ENCODE data around the gene AQP9.

Gene AQP9

DNA sequence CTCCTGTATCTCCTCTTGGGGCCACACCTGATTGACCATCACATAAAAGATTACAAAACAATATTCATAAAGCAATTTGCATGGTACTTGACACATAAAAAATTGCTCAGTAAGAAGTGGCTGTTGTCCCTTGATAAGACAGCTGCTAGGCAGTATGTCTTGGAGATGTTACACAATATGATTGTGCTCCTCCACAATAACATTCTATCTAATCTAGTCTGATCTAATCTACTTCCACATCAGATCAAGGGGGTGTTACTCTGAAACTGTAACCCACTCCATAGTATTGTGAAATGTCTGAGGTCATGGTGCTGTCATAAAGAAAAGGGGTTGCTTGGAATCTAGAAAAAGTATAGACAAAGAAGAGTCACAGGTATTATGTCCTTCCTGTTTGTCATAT is 23.4 kb upstream of the AQP9 start:
- Histone ChIP-seq H3K9me3 (ENCODE audit: control insufficient read depth in 5 of 5, low read length in 5 of 5) (no peaks in the 10 kb centered on the region), H3K36me3 (ENCODE audit: control insufficient read depth in 5 of 5, insufficient read depth in 5 of 5, low read length in 5 of 5) (no peaks in the 10 kb centered on the region), H3K4me3 (ENCODE audit: low read depth in 1 of 5, low read length in 5 of 5) (no peak overlapping the region), H3K4me1 (ENCODE audit: control insufficient read depth in 5 of 5, insufficient read depth in 5 of 5, low read length in 5 of 5) (no peaks in the 10 kb centered on the region), H3K27ac (ENCODE audit: low read depth, low read length) (no peak overlapping the region), H3K27me3 (ENCODE audit: control insufficient read depth in 5 of 5, insufficient read depth in 4 of 5, low read length in 5 of 5) (peaks cover 0 to 4% (median 0%) of the 10 kb centered on the region in 5 donors), H3K9ac (ENCODE audit: low read length in 5 of 5) (no peak overlapping the region)

DNA sequence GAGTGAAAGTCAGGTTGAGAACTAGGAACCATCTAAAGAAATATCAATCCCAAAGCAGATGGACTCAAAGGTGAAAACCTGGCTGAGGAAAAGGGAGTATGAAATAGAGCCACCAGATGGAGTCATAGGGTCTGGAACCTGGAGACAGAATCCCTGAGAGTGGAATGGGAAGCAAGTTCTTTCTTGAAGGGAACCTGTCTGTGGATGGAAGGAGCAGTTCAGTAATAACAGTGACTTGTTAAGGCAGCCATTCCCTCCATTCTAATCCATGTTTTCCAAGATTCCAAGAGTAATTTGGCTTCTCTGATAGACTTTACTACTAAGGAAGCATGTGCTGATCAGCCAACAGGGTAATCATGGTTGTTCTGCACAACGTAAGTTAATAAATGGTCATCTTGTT is 22.5 kb upstream of the AQP9 start:
- Histone ChIP-seq H3K9me3 (ENCODE audit: control insufficient read depth in 5 of 5, low read length in 5 of 5) (no peaks in the 10 kb centered on the region), H3K36me3 (ENCODE audit: control insufficient read depth in 5 of 5, insufficient read depth in 5 of 5, low read length in 5 of 5) (no peaks in the 10 kb centered on the region), H3K27ac (ENCODE audit: low read depth, low read length) (no peak overlapping the region), H3K4me3 (ENCODE audit: low read depth in 1 of 5, low read length in 5 of 5) (no peak overlapping the region), H3K27me3 (ENCODE audit: control insufficient read depth in 5 of 5, insufficient read depth in 4 of 5, low read length in 5 of 5) (no peaks in the 10 kb centered on the region), H3K4me1 (ENCODE audit: control insufficient read depth in 5 of 5, insufficient read depth in 5 of 5, low read length in 5 of 5) (no peaks in the 10 kb centered on the region), H3K9ac (ENCODE audit: low read length in 5 of 5) (no peak overlapping the region)

DNA sequence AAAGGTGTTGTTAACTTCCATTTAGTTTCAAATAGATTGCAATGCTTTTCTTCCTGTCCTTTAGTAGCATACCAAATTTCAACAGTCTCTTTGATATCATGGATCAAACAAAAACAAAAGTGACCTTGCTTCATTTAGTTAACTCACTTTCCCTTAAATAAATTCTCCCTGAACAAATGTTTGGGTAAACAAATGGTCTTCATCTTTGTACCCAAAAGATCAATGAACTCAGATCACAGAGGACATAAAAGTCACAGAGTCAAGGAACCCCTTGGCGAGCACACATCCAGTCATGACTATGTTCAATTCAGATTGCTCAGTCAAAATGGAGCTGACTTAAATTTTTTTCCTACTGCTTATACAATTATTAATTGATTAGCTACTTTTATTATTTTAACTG is 20.6 kb upstream of the AQP9 start:
- Histone ChIP-seq H3K27me3 (ENCODE audit: control insufficient read depth in 5 of 5, insufficient read depth in 4 of 5, low read length in 5 of 5) (no peaks in the 10 kb centered on the region), H3K4me1 (ENCODE audit: control insufficient read depth in 5 of 5, insufficient read depth in 5 of 5, low read length in 5 of 5) (no peaks in the 10 kb centered on the region), H3K4me3 (ENCODE audit: low read depth in 1 of 5, low read length in 5 of 5) (no peak overlapping the region), H3K9ac (ENCODE audit: low read length in 5 of 5) (no peak overlapping the region), H3K27ac (ENCODE audit: low read depth, low read length) (no peak overlapping the region), H3K36me3 (ENCODE audit: control insufficient read depth in 5 of 5, insufficient read depth in 5 of 5, low read length in 5 of 5) (no peaks in the 10 kb centered on the region), H3K9me3 (ENCODE audit: control insufficient read depth in 5 of 5, low read length in 5 of 5) (no peaks in the 10 kb centered on the region)

DNA sequence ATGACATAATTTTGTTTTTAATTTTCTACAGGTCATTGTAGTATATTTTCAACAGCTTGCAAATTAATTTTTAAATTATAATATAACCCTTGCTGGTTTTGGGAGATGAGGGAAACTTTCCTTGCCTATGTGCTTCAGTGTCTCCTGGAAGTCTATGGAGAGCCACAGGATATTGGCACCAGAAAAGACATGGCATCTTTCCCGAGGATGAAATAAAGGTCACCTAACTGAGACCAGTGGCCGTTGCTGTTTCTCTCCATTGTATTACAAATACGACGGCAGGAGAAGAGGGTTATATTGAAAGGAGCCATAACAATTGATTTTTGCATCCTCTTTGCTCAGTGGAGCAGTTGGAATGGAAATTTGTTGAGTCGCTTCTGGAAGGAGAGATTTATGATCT is 19.9 kb upstream of the AQP9 start:
- H3K4me1 ChIP-seq (ENCODE audit: control insufficient read depth in 5 of 5, insufficient read depth in 5 of 5, low read length in 5 of 5), result no peaks in the 10 kb centered on the region
- H3K27ac ChIP-seq (ENCODE audit: low read depth, low read length), result no peak overlapping the region
- H3K36me3 ChIP-seq (ENCODE audit: control insufficient read depth in 5 of 5, insufficient read depth in 5 of 5, low read length in 5 of 5), result no peaks in the 10 kb centered on the region
- H3K9me3 ChIP-seq (ENCODE audit: control insufficient read depth in 5 of 5, low read length in 5 of 5), result no peaks in the 10 kb centered on the region
- no peak overlapping the region for H3K4me3 ChIP-seq (ENCODE audit: low read depth in 1 of 5, low read length in 5 of 5)
- no peaks in the 10 kb centered on the region for H3K27me3 ChIP-seq (ENCODE audit: control insufficient read depth in 5 of 5, insufficient read depth in 4 of 5, low read length in 5 of 5)
- H3K9ac ChIP-seq (ENCODE audit: low read length in 5 of 5), result no peak overlapping the region

DNA sequence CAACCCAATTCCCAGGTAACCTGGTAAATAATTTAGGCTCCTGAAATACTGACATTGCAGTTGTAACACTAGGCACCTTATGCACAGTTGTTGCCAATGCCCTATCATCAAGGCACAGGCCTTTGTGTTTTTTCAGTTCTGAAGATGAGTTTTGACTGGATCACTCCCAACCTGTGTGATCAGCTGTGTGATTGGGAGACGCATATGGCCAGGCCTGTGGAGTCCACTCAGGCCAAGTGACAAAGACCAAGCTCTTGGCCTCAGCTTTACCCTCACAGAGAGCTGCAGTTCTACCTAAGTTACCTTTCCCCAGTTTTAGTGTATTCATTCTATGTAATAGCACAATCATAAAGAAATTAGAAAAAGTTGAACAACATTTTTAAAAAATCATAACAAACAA is 19.2 kb upstream of the AQP9 start:
- H3K9ac ChIP-seq (ENCODE audit: low read length in 5 of 5), result no peak overlapping the region
- H3K4me3 ChIP-seq (ENCODE audit: low read depth in 1 of 5, low read length in 5 of 5), result no peak overlapping the region
- no peaks in the 10 kb centered on the region for H3K9me3 ChIP-seq (ENCODE audit: control insufficient read depth in 5 of 5, low read length in 5 of 5)
- H3K4me1 ChIP-seq (ENCODE audit: control insufficient read depth in 5 of 5, insufficient read depth in 5 of 5, low read length in 5 of 5), result no peaks in the 10 kb centered on the region
- H3K36me3 ChIP-seq (ENCODE audit: control insufficient read depth in 5 of 5, insufficient read depth in 5 of 5, low read length in 5 of 5), result no peaks in the 10 kb centered on the region
- H3K27ac ChIP-seq (ENCODE audit: low read depth, low read length), result no peak overlapping the region
- H3K27me3 ChIP-seq (ENCODE audit: control insufficient read depth in 5 of 5, insufficient read depth in 4 of 5, low read length in 5 of 5), result no peaks in the 10 kb centered on the region

DNA sequence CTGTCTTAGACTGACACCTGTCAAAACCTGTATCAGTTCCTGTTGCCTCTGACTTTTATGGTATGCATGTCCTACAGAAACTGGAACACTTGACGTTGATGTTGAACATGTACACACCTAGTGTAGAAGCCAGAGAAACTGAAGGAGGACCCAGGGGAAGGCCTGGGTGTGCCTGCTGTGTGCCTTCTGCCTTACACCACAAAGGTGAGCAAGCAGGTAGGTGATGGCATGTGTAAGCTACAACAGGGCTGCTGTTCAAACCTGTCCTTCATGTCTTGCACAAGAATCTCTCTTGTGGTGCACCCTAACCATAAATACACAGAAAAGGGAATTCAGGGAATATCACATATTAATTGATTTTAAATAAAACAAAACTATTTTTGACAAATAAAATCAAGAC is 13.6 kb upstream of the AQP9 start:
- H3K36me3 ChIP-seq (ENCODE audit: control insufficient read depth in 5 of 5, insufficient read depth in 5 of 5, low read length in 5 of 5), result no peaks in the 10 kb centered on the region
- H3K9ac ChIP-seq (ENCODE audit: low read length in 5 of 5), result no peak overlapping the region
- H3K27ac ChIP-seq (ENCODE audit: low read depth, low read length), result no peak overlapping the region
- H3K4me1 ChIP-seq (ENCODE audit: control insufficient read depth in 5 of 5, insufficient read depth in 5 of 5, low read length in 5 of 5), result no peaks in the 10 kb centered on the region
- H3K27me3 ChIP-seq (ENCODE audit: control insufficient read depth in 5 of 5, insufficient read depth in 4 of 5, low read length in 5 of 5), result peaks cover 0 to 2% (median 0%) of the 10 kb centered on the region in 5 donors
- peaks cover 0 to 8% (median 0%) of the 10 kb centered on the region in 5 donors for H3K9me3 ChIP-seq (ENCODE audit: control insufficient read depth in 5 of 5, low read length in 5 of 5)
- no peak overlapping the region for H3K4me3 ChIP-seq (ENCODE audit: low read depth in 1 of 5, low read length in 5 of 5)

DNA sequence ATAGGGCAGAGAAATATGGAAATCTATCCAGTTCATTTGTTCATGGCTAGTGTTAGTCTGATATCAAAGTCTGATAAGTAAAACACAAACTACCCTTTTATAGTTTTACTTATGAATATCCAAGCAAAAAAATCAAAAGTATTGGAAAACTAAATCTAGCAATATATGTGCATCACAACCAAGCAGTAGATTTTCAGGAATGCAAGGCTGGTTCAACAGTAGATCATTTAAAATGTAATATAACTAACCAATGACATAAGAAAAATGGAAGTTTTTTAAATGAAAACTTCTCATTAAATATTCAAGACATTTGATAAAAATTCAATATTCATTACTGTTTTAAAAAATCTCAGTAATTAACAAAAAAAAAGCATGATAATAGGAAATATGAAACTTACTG is 12.8 kb upstream of the AQP9 start:
- no peak overlapping the region for H3K27ac ChIP-seq (ENCODE audit: low read depth, low read length)
- peaks cover 0 to 2% (median 0%) of the 10 kb centered on the region in 5 donors for H3K27me3 ChIP-seq (ENCODE audit: control insufficient read depth in 5 of 5, insufficient read depth in 4 of 5, low read length in 5 of 5)
- H3K4me1 ChIP-seq (ENCODE audit: control insufficient read depth in 5 of 5, insufficient read depth in 5 of 5, low read length in 5 of 5), result no peaks in the 10 kb centered on the region
- no peaks in the 10 kb centered on the region for H3K36me3 ChIP-seq (ENCODE audit: control insufficient read depth in 5 of 5, insufficient read depth in 5 of 5, low read length in 5 of 5)
- peaks cover 0 to 8% (median 0%) of the 10 kb centered on the region in 5 donors for H3K9me3 ChIP-seq (ENCODE audit: control insufficient read depth in 5 of 5, low read length in 5 of 5)
- H3K4me3 ChIP-seq (ENCODE audit: low read depth in 1 of 5, low read length in 5 of 5), result no peak overlapping the region
- no peak overlapping the region for H3K9ac ChIP-seq (ENCODE audit: low read length in 5 of 5)

DNA sequence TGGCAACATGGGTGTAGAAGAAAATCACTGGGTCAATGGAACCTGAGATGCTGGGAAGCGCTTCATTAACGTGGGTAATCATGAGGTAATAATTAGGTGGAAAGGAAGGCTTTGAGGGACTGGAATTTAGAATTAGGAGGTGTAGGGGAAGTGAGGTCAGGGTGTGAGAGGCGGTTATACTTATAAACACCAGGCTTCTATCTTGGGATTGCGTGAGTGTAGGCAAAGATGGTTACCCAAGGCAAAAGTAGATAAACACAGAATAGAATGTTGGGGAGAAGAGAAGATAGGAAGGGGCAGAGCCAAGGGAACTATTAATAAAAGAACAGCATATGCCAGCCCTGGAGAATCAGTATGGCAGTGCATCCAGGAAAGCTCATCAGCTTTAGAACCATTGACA is 3.3 kb upstream of the AQP9 start:
- no peaks in the 10 kb centered on the region for H3K9me3 ChIP-seq (ENCODE audit: control insufficient read depth in 5 of 5, low read length in 5 of 5)
- peaks cover 0 to 19% (median 5%) of the 10 kb centered on the region in 5 donors for H3K4me1 ChIP-seq (ENCODE audit: control insufficient read depth in 5 of 5, insufficient read depth in 5 of 5, low read length in 5 of 5)
- no peaks in the 10 kb centered on the region for H3K36me3 ChIP-seq (ENCODE audit: control insufficient read depth in 5 of 5, insufficient read depth in 5 of 5, low read length in 5 of 5)
- no peak overlapping the region for H3K27ac ChIP-seq (ENCODE audit: low read depth, low read length)
- H3K9ac ChIP-seq (ENCODE audit: low read length in 5 of 5), result no peak overlapping the region
- no peaks in the 10 kb centered on the region for H3K27me3 ChIP-seq (ENCODE audit: control insufficient read depth in 5 of 5, insufficient read depth in 4 of 5, low read length in 5 of 5)
- no peak overlapping the region for H3K4me3 ChIP-seq (ENCODE audit: low read depth in 1 of 5, low read length in 5 of 5)

DNA sequence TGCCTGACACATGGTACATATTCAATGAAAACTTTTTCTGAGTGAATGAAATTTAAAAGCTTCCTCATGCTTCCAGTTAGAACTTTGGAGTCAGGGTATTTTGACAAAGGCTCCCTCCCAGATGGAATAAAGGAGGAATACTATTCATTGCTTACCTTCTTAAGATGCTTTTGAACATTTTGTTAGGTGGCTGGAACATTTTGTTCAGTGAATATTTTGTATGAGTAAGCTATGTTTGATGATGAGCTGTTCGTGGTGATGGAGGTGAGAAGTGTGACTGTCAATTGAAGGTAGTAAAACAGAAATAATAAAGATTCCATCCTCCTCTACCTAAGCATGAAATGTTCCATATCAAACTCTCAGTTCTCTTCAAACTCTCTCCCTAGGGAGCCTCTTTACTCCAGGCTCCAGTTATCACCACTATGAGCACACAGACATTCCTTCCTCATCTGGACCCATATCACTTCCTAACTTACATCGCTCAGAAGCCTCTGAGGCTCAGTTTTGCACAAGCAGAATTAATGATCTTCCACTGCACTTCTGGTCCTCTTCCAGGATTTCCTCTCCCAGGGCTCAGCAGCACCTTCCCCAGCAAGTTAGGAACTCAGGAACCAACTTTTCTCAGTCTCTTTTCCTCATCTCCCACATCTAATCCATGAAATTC is 2.5 kb upstream of the AQP9 start:
- Histone ChIP-seq H3K9me3 (ENCODE audit: control insufficient read depth in 5 of 5, low read length in 5 of 5) (no peaks in the 10 kb centered on the region), H3K4me3 (ENCODE audit: low read depth in 1 of 5, low read length in 5 of 5) (no peak overlapping the region), H3K27me3 (ENCODE audit: control insufficient read depth in 5 of 5, insufficient read depth in 4 of 5, low read length in 5 of 5) (no peaks in the 10 kb centered on the region), H3K36me3 (ENCODE audit: control insufficient read depth in 5 of 5, insufficient read depth in 5 of 5, low read length in 5 of 5) (no peaks in the 10 kb centered on the region), H3K4me1 (ENCODE audit: control insufficient read depth in 5 of 5, insufficient read depth in 5 of 5, low read length in 5 of 5) (peaks cover 0 to 23% (median 6%) of the 10 kb centered on the region in 5 donors), H3K9ac (ENCODE audit: low read length in 5 of 5) (no peak overlapping the region), H3K27ac (ENCODE audit: low read depth, low read length) (no peak overlapping the region)

DNA sequence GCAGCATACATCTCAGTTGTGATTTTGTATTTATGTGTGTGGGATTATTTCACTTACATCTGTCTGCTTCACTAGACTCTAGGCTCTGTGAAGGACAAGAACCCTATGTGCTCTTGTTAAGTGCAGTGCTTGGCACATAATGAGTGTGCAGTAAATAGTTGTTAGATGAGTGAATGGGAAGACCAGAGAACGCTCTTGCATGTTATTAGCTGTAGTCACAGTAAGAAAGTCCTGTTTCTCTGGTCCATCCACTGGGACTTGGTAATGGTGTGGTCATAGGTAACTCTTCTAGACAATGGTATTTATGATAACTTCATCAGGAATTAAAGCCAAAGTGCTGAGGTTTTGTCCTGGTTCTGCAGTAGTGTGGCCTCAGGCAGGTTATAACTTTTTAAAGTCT is 1.4 kb upstream of the AQP9 start:
- H3K27me3 ChIP-seq (ENCODE audit: control insufficient read depth in 5 of 5, insufficient read depth in 4 of 5, low read length in 5 of 5), result no peaks in the 10 kb centered on the region
- H3K9ac ChIP-seq (ENCODE audit: low read length in 5 of 5), result no peak overlapping the region
- H3K36me3 ChIP-seq (ENCODE audit: control insufficient read depth in 5 of 5, insufficient read depth in 5 of 5, low read length in 5 of 5), result no peaks in the 10 kb centered on the region
- H3K9me3 ChIP-seq (ENCODE audit: control insufficient read depth in 5 of 5, low read length in 5 of 5), result no peaks in the 10 kb centered on the region
- H3K27ac ChIP-seq (ENCODE audit: low read depth, low read length), result no peak overlapping the region
- H3K4me3 ChIP-seq (ENCODE audit: low read depth in 1 of 5, low read length in 5 of 5), result no peak overlapping the region
- H3K4me1 ChIP-seq (ENCODE audit: control insufficient read depth in 5 of 5, insufficient read depth in 5 of 5, low read length in 5 of 5), result peaks cover 0 to 23% (median 6%) of the 10 kb centered on the region in 5 donors
